HL-60 (cell line): ENCODE measurements around the gene IPCEF1.

ENCODE experiments used
- DNase-seq, 2 experiments: peaks; one replicate each; pipeline ENCODE4 v3.0.0-alpha.2; 2010 to 2020; ENCODE audit warnings: low read depth in 1 of 2, low spot score in 1 of 2
- H3K27ac ChIP-seq: fragments of 250-450 bp; sonication (Bioruptor Pico); replicated peaks from 2 replicates; pipeline ENCODE4 v1.5.1; 2020; ENCODE audit warnings: mild to moderate bottlenecking, moderate library complexity
- H3K27me3 ChIP-seq: fragments of 250-450 bp; sonication (Bioruptor Pico); 2 replicates; pipeline ENCODE4 v1.5.1; 2021; ENCODE audit warnings: mild to moderate bottlenecking, moderate library complexity; ENCODE audit not compliant: insufficient read depth, poor library complexity, severe bottlenecking
- H3K4me3 ChIP-seq: replicated peaks from 2 replicates; pipeline ENCODE4 v1.5.1; 2011; ENCODE audit warnings: mild to moderate bottlenecking, control low read depth, low read length; ENCODE audit not compliant: insufficient read depth
- GABPA ChIP-seq: IDR thresholded peaks from 2 replicates; pipeline ENCODE4 v1.6.1; 2012; ENCODE audit warnings: low read depth
- POLR2AphosphoS5 ChIP-seq: IDR thresholded peaks from 2 replicates; pipeline ENCODE4 v1.6.1; 2012; ENCODE audit warnings: low read depth
- SPI1 ChIP-seq: IDR thresholded peaks from 2 replicates; pipeline ENCODE4 v1.6.1; 2012; ENCODE audit warnings: low read depth, mild to moderate bottlenecking, borderline replicate concordance
- TF ChIP-seq, protein P1 (sequence below): IDR thresholded peaks from one replicate; pipeline ENCODE4 v1.5.1; 2011; ENCODE audit warnings: low read length, control low read depth, inconsistent platforms; ENCODE audit not compliant: insufficient read depth
- TF ChIP-seq, protein P2 (sequence below): IDR thresholded peaks from 2 replicates; pipeline ENCODE4 v1.6.1; 2012; ENCODE audit warnings: low read depth; ENCODE audit not compliant: insufficient replicate concordance

Gene IPCEF1

DNA sequence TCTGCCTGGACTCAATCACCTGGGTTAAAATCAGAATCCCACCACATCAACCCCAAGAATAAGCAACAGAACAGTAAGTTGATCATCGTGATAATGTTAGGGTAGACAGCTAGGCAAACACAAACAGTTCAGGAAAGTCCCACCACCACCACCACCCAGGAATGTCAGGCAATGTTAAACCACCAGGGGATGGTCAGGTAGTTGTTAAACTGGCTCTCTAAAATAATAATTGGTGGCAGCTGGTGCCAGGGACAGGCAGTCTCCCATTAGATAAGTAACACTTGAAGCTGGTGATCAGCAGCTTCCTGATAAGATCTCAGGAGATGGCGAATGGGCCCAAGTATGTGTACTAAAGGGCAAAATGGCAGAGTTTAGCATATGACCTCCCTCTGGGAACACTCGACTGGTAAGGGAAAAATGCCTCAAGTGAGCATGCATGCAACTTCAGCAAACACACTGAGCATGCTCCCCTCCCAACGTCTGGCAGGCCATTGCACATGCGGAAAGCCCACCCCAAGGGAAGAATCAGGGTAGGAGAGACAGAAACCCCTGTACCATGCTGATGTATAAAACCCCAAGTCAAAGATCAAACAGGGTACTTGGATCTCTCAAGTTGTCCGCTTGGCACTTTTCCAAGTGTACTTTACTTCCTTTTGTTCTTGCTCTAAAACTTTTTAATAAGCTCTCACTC lies 66.6 kb downstream of the IPCEF1 start:
- TF ChIP-seq, protein P1, sequence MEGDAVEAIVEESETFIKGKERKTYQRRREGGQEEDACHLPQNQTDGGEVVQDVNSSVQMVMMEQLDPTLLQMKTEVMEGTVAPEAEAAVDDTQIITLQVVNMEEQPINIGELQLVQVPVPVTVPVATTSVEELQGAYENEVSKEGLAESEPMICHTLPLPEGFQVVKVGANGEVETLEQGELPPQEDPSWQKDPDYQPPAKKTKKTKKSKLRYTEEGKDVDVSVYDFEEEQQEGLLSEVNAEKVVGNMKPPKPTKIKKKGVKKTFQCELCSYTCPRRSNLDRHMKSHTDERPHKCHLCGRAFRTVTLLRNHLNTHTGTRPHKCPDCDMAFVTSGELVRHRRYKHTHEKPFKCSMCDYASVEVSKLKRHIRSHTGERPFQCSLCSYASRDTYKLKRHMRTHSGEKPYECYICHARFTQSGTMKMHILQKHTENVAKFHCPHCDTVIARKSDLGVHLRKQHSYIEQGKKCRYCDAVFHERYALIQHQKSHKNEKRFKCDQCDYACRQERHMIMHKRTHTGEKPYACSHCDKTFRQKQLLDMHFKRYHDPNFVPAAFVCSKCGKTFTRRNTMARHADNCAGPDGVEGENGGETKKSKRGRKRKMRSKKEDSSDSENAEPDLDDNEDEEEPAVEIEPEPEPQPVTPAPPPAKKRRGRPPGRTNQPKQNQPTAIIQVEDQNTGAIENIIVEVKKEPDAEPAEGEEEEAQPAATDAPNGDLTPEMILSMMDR, result no peak
- TF ChIP-seq POLR2AphosphoS5, result no peak
- no peak for TF ChIP-seq SPI1
- TF ChIP-seq, protein P2, sequence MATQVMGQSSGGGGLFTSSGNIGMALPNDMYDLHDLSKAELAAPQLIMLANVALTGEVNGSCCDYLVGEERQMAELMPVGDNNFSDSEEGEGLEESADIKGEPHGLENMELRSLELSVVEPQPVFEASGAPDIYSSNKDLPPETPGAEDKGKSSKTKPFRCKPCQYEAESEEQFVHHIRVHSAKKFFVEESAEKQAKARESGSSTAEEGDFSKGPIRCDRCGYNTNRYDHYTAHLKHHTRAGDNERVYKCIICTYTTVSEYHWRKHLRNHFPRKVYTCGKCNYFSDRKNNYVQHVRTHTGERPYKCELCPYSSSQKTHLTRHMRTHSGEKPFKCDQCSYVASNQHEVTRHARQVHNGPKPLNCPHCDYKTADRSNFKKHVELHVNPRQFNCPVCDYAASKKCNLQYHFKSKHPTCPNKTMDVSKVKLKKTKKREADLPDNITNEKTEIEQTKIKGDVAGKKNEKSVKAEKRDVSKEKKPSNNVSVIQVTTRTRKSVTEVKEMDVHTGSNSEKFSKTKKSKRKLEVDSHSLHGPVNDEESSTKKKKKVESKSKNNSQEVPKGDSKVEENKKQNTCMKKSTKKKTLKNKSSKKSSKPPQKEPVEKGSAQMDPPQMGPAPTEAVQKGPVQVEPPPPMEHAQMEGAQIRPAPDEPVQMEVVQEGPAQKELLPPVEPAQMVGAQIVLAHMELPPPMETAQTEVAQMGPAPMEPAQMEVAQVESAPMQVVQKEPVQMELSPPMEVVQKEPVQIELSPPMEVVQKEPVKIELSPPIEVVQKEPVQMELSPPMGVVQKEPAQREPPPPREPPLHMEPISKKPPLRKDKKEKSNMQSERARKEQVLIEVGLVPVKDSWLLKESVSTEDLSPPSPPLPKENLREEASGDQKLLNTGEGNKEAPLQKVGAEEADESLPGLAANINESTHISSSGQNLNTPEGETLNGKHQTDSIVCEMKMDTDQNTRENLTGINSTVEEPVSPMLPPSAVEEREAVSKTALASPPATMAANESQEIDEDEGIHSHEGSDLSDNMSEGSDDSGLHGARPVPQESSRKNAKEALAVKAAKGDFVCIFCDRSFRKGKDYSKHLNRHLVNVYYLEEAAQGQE, result no peak
- no peak for TF ChIP-seq GABPA
- no peak overlapping the region for H3K27ac ChIP-seq
- DNase-seq, result no peak
- H3K4me3 ChIP-seq, result no peak overlapping the region
- no peaks in the 10 kb centered on the region for H3K27me3 ChIP-seq

DNA sequence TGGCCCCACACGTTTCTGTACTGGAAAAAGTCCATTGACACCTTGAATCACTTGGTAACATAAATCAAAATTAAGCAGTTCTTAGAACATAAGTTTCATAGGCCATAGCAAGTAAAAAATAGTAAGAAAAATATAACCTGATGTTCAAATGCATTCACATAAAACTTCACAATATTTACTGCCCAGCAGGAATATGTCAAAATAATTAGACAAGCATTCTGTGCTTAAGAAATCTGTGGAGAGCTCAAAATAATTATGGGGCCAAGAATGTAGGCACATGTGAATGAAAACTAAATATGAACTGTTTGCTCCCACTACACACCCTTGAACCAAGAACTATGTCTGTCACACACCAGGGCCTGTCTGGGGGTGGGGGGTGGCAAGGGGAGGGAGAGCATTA lies 70.8 kb downstream of the IPCEF1 start:
- Histone ChIP-seq H3K4me3 (no peak overlapping the region), H3K27me3 (no peaks in the 10 kb centered on the region), H3K27ac (no peak overlapping the region)
- TF ChIP-seq POLR2AphosphoS5, result no peak
- no peak for TF ChIP-seq SPI1
- DNase-seq, result no peak

DNA sequence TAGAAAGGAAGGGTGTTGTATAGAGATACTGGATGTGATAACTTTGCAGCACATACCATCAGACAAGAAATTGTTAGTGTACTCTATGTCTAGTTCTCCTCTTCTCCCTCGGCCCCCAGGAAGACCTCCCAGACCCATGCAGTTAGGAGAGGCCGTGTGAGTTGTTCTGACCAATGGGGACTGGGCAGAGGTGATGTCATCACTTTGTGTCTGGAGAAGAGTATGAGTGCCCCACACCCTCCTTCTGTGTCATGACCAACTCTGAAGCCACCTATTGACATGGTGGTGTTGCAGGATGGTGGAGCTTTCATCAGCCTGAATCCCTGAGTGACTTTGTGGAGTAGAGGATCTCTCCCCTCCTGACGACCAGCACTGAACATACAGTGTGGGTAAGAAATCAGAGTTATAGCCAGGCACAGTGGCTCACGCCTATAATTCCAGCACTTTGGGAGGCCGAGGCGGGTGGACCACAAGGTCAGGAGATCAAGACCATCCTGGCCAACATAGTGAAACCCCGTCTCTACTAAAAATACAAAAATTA lies 72.2 kb downstream of the IPCEF1 start:
- Histone ChIP-seq H3K4me3 (no peak overlapping the region), H3K27me3 (no peaks in the 10 kb centered on the region), H3K27ac (no peak overlapping the region)
- no peak for TF ChIP-seq SPI1
- TF ChIP-seq, protein P2, result no peak
- TF ChIP-seq, protein P1, result no peak
- TF ChIP-seq GABPA, result no peak
- TF ChIP-seq POLR2AphosphoS5, result no peak
- no peak for DNase-seq

DNA sequence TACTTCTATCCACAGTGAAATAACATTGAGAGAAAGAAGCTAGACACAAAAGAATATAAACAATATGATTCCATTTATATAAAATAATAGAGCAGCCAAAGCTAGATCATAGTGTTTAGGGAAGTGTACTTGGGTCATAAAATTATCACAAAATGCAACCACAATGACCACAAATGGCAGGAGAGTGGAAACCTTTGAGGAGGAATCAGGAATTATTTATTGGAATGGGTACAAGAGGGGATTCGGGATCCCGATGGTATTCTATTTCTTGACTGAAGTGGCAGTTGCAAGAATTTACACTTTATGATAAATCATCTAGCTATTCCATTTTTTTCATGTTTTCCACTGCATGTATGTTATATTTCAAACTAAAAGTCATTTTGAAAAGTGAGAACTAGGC lies 76.1 kb downstream of the IPCEF1 start:
- no peak overlapping the region for H3K27ac ChIP-seq
- no peak for DNase-seq
- no peak overlapping the region for H3K4me3 ChIP-seq
- no peaks in the 10 kb centered on the region for H3K27me3 ChIP-seq
- TF ChIP-seq POLR2AphosphoS5 (no peak), SPI1 (peak; percentile 27; the same call in 1 of the 2 replicates)

DNA sequence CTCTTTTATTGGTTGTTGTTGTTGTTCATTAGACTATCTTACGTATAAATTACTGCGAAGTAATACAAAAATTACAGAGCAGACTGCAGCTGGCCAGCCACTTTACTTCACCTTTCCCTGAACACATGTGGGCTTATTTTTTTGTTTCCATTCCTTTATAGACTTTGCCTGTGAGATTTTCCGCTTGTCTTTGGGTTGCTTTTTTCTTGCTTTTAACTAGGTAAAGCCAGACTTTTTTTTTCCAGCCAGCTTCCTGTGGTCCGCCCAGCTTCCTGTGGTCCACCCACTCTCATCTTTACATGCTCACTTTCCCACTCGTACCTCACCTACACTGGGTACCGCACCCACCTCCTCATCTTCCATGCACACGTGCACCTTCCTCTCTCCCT lies 79.0 kb downstream of the IPCEF1 start:
- Histone ChIP-seq H3K4me3 (no peak overlapping the region), H3K27ac (no peak overlapping the region), H3K27me3 (no peaks in the 10 kb centered on the region)
- TF ChIP-seq SPI1 (no peak), GABPA (no peak), POLR2AphosphoS5 (no peak)
- TF ChIP-seq, protein P2, result no peak
- TF ChIP-seq, protein P1, result no peak
- no peak for DNase-seq
